OCI-LY7 (cell line): ENCODE results near the gene LONRF2.

Experiments used
- EZH2phosphoT487 ChIP-seq: fragments of 200-600 bp; sonication (generic); IDR thresholded peaks from 2 replicates; pipeline ENCODE4 v1.6.1; 2018; ENCODE audit warnings: low read depth, borderline replicate concordance, mild to moderate bottlenecking, mixed run types, antibody characterized with exemption, low read length, moderate library complexity, mixed read lengths
- TF ChIP-seq, protein P1 (sequence below): fragments of 200-600 bp; sonication (generic); conservative IDR thresholded peaks from 2 replicates; pipeline ENCODE4 v1.5.1; 2014; ENCODE audit warnings: mild to moderate bottlenecking, antibody characterized with exemption, low read length, moderate library complexity, mixed read lengths

DNA sequence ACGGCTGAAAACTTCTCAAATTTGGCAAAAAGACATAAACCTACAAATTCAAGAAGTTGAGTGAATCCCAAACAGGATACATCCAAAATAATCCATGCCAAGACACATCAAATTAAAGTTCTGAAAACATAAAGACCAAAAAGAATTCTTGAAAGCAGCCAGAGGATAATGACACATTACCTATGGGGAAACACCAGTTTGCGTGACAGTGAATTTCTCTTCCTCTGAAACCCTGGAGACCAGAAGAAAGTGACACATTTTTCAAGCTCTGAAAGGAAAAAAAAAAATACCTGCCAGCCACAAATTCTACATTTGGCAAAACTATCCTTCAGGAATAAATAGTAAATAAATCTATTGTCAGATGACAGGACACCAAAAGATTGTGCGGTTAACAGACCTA, 93.9 kb downstream of the LONRF2 start:
- TF ChIP-seq, protein P1, sequence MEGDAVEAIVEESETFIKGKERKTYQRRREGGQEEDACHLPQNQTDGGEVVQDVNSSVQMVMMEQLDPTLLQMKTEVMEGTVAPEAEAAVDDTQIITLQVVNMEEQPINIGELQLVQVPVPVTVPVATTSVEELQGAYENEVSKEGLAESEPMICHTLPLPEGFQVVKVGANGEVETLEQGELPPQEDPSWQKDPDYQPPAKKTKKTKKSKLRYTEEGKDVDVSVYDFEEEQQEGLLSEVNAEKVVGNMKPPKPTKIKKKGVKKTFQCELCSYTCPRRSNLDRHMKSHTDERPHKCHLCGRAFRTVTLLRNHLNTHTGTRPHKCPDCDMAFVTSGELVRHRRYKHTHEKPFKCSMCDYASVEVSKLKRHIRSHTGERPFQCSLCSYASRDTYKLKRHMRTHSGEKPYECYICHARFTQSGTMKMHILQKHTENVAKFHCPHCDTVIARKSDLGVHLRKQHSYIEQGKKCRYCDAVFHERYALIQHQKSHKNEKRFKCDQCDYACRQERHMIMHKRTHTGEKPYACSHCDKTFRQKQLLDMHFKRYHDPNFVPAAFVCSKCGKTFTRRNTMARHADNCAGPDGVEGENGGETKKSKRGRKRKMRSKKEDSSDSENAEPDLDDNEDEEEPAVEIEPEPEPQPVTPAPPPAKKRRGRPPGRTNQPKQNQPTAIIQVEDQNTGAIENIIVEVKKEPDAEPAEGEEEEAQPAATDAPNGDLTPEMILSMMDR = no peak
- no peak for TF ChIP-seq EZH2phosphoT487
